ENCODE results near the gene PRRT4. TPM values are rescaled to one million over a fixed set of nuclear protein-coding genes. Genes with fewer than 3 reads are reported as not detected.

PRRT4 gene
- total RNA-seq, 1 donor: not detected

- no peak overlapping the region for H3K4me3 ChIP-seq (ENCODE audit: low read depth, low read length)
- TF ChIP-seq, protein P1, sequence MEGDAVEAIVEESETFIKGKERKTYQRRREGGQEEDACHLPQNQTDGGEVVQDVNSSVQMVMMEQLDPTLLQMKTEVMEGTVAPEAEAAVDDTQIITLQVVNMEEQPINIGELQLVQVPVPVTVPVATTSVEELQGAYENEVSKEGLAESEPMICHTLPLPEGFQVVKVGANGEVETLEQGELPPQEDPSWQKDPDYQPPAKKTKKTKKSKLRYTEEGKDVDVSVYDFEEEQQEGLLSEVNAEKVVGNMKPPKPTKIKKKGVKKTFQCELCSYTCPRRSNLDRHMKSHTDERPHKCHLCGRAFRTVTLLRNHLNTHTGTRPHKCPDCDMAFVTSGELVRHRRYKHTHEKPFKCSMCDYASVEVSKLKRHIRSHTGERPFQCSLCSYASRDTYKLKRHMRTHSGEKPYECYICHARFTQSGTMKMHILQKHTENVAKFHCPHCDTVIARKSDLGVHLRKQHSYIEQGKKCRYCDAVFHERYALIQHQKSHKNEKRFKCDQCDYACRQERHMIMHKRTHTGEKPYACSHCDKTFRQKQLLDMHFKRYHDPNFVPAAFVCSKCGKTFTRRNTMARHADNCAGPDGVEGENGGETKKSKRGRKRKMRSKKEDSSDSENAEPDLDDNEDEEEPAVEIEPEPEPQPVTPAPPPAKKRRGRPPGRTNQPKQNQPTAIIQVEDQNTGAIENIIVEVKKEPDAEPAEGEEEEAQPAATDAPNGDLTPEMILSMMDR (IDR thresholded peaks at IDR 0.05; ENCODE audit: insufficient read depth, low read depth, low read length): no peak
- DNase-seq (ENCODE audit: low read depth): no peak
Observed at GRCh38 chr7:128389618-128390329, 28.3 kb upstream of the PRRT4 start.

DNA sequence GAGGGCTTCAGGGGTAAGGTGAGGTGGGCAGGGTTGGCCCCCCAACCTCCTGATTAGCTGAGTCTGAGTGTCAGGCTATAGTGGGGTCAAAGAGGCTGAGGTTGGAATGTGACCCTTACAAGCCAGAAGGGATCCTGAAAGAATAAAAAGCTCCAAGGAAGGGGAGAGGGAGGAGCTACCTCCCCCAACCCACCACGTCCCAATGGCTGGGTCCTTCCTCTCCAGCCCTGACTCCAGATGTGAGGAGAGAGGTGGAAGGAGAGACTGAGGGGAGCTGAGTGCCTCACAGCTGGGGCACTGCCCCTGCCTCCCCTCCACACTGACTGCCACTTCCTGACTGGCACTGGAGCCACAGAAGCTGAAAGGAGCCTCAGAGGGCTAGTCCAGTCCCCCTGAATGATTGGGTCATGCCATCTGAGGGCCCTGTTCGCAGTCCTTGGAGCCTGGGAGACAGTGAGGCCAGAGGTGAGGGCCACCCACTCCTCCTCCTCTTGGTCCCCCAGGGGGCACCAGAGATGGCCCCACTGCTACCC lies 27.7 kb upstream of the PRRT4 start:
- DNase-seq (ENCODE audit: low read depth): no peak
- H3K4me3 ChIP-seq (ENCODE audit: low read depth, low read length): no peak overlapping the region
- TF ChIP-seq, protein P1 (IDR thresholded peaks at IDR 0.05; ENCODE audit: insufficient read depth, low read depth, low read length): peak; percentile 1

DNA sequence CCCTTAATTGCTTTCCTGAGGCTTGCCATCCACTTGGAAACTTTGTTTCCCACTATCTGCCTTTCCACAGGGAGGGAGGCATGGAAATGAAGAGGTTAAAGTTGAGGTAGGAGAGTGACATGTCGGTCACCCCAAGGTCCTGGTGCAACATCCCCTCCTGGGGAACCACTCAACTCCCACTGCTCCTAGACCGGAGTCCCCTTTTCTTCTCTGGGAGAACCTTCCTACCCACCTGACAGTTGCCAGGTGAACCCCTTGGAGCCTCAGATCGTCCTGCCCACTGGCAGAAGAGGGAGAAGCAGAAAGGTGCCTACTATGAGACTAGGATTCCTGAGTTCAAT lies 26.6 kb upstream of the PRRT4 start:
- TF ChIP-seq, protein P1 (IDR thresholded peaks at IDR 0.05; ENCODE audit: insufficient read depth, low read depth, low read length): no peak
- H3K4me3 ChIP-seq (ENCODE audit: low read depth, low read length): no peak overlapping the region
- no peak for DNase-seq (ENCODE audit: low read depth)

DNA sequence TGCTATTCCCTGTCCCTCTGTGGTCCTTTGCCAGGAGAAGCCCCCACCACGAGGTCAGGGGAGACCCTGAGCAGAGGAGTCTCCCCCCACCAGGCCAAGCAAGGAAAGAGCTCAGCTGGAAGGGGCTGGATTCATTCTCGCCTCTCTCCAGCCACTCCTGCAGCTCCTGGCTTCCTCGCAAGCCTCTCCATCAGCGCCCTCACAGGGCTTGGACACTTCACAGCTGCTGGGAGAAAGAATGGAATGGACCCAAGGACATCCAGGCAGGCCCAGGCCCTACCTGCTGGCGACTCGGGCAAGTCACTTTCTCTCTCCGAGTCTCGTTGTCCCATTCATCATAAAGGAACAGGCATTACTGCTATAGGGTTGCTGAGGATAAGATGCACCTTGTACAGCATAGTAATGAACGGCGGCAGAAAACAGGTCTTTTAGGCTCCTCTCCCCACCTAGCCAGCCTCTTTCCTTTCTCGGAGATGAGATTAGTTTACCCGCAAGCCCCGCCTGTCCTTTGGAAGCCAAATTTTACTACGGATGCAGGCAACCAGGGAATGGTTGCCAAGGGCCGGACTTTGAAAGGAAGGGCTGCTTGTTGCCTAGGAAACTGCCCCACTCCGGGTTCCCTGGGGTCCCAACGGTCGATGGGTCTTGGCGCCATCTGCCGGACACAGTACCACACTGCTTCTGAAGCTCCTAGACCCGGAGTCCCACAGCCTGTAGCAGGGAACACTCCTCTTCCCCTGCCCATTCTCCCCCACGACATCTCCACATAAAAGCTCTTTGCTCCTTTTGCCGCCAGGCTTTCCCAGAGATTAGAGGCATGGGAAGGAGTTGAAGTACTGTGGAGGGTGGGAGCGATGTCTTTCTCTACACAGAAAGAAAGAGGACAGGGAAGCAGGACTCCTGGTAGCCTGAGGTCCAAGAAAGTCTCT lies 26.0 kb upstream of the PRRT4 start:
- peak; percentile 65 for DNase-seq (ENCODE audit: low read depth)
- TF ChIP-seq, protein P1 (IDR thresholded peaks at IDR 0.05; ENCODE audit: insufficient read depth, low read depth, low read length): peak; percentile 87
- H3K4me3 ChIP-seq (ENCODE audit: low read depth, low read length): no peak overlapping the region

- no peak overlapping the region for H3K4me3 ChIP-seq (ENCODE audit: low read depth, low read length)
- TF ChIP-seq, protein P1 (IDR thresholded peaks at IDR 0.05; ENCODE audit: insufficient read depth, low read depth, low read length): no peak
- peak; percentile 20 for DNase-seq (ENCODE audit: low read depth)
Observed at GRCh38 chr7:128385988-128386925, 24.8 kb upstream of the PRRT4 start.

DNA sequence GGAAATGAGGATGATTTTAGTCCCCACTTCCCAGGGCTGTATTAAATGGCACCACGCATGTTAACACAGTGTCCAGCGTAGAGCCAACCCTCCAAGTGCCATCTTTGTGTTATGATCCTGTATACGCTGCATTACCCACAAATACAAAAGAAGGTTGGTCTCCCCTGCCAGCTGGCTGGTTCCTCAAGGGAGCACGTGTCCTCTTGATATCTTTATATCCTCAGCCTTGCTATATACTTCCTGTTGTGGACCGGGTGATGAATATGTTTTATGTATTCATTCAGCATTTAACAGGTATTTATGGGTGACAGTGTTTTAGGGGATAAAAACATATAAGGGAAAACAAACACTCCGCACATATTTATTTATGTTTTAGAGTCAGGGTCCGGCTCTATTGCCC lies 23.2 kb upstream of the PRRT4 start:
- no peak overlapping the region for H3K4me3 ChIP-seq (ENCODE audit: low read depth, low read length)
- no peak for DNase-seq (ENCODE audit: low read depth)
- TF ChIP-seq, protein P1 (IDR thresholded peaks at IDR 0.05; ENCODE audit: insufficient read depth, low read depth, low read length): no peak

All from fibroblast of villous mesenchyme (primary cell).